Measurements from ENCODE around the gene CWF19L1.

The CWF19L1 gene

GRCh38 chr10:100201549-100201948 lies 65.9 kb downstream of the CWF19L1 start:
- H3K4me2 ChIP-seq (ENCODE audit: low read depth, low read length, poor library complexity, severe bottlenecking): no peak overlapping the region
- H3K9ac ChIP-seq (ENCODE audit: low read depth, low read length, poor library complexity, severe bottlenecking): no peak overlapping the region
- no peaks in the 10 kb centered on the region for H3K27me3 ChIP-seq (ENCODE audit: insufficient read depth, low read length, poor library complexity, severe bottlenecking)
- no peak for TF ChIP-seq CTCF (conservative IDR thresholded peaks at IDR 0.05; ENCODE audit: low read length)
- TF ChIP-seq EZH2phosphoT487 (IDR thresholded peaks at IDR 0.05; ENCODE audit: borderline replicate concordance): no peak
- H3K79me2 ChIP-seq (ENCODE audit: insufficient read depth, low read length): no peaks in the 10 kb centered on the region
- H3F3A ChIP-seq (ENCODE audit: low read depth): no peaks in the 10 kb centered on the region
- no peak overlapping the region for H3K4me3 ChIP-seq (ENCODE audit: low read length, poor library complexity, severe bottlenecking)
- H3K36me3 ChIP-seq (ENCODE audit: insufficient read depth, low read length): peaks cover 77% of the 10 kb centered on the region; the same call in 1 of the 2 replicates
- H3K9me2 ChIP-seq (replicated peaks; ENCODE audit: low read depth, low read length): no peaks in the 10 kb centered on the region
- no peaks in the 10 kb centered on the region for H3K4me1 ChIP-seq (ENCODE audit: insufficient read depth, low read length, poor library complexity, severe bottlenecking)
- no peaks in the 10 kb centered on the region for H4K20me1 ChIP-seq (ENCODE audit: insufficient read depth, low read length, poor library complexity, severe bottlenecking)
- H3K9me3 ChIP-seq (ENCODE audit: insufficient read depth, low read depth, low read length): no peaks in the 10 kb centered on the region
- no peak overlapping the region for H2AFZ ChIP-seq (ENCODE audit: low read length)

GRCh38 chr10:100194711-100195110 lies 72.7 kb downstream of the CWF19L1 start:
- Histone ChIP-seq H3K4me1 (ENCODE audit: insufficient read depth, low read length, poor library complexity, severe bottlenecking) (no peaks in the 10 kb centered on the region), H3K27me3 (ENCODE audit: insufficient read depth, low read length, poor library complexity, severe bottlenecking) (no peaks in the 10 kb centered on the region), H2AFZ (ENCODE audit: low read length) (no peak overlapping the region), H3F3A (ENCODE audit: low read depth) (no peaks in the 10 kb centered on the region), H3K36me3 (ENCODE audit: insufficient read depth, low read length) (peaks cover 69% of the 10 kb centered on the region; the same call in 1 of the 2 replicates), H3K9me2 (replicated peaks; ENCODE audit: low read depth, low read length) (no peaks in the 10 kb centered on the region), H3K4me3 (ENCODE audit: low read length, poor library complexity, severe bottlenecking) (no peak overlapping the region), H3K79me2 (ENCODE audit: insufficient read depth, low read length) (no peaks in the 10 kb centered on the region), H3K9ac (ENCODE audit: low read depth, low read length, poor library complexity, severe bottlenecking) (no peak overlapping the region), H4K20me1 (ENCODE audit: insufficient read depth, low read length, poor library complexity, severe bottlenecking) (peaks cover 3% of the 10 kb centered on the region), H3K4me2 (ENCODE audit: low read depth, low read length, poor library complexity, severe bottlenecking) (no peak overlapping the region), H3K9me3 (ENCODE audit: insufficient read depth, low read depth, low read length) (no peaks in the 10 kb centered on the region)
- no peak for TF ChIP-seq CTCF (conservative IDR thresholded peaks at IDR 0.05; ENCODE audit: low read length)
- TF ChIP-seq EZH2phosphoT487 (IDR thresholded peaks at IDR 0.05; ENCODE audit: borderline replicate concordance): no peak

- H3K4me3 ChIP-seq (ENCODE audit: low read length, poor library complexity, severe bottlenecking): no peak overlapping the region
- no peak for TF ChIP-seq EZH2phosphoT487 (IDR thresholded peaks at IDR 0.05; ENCODE audit: borderline replicate concordance)
- no peak for TF ChIP-seq CTCF (conservative IDR thresholded peaks at IDR 0.05; ENCODE audit: low read length)
- H3K9me2 ChIP-seq (replicated peaks; ENCODE audit: low read depth, low read length): no peaks in the 10 kb centered on the region
- peaks cover 57% of the 10 kb centered on the region; the same call in 1 of the 2 replicates for H3K36me3 ChIP-seq (ENCODE audit: insufficient read depth, low read length)
- peaks cover 7% of the 10 kb centered on the region for H3K79me2 ChIP-seq (ENCODE audit: insufficient read depth, low read length)
- no peak overlapping the region for H2AFZ ChIP-seq (ENCODE audit: low read length)
- no peaks in the 10 kb centered on the region for H3F3A ChIP-seq (ENCODE audit: low read depth)
- H3K9me3 ChIP-seq (ENCODE audit: insufficient read depth, low read depth, low read length): no peaks in the 10 kb centered on the region
- H3K4me1 ChIP-seq (ENCODE audit: insufficient read depth, low read length, poor library complexity, severe bottlenecking): peaks cover 8% of the 10 kb centered on the region
- H3K9ac ChIP-seq (ENCODE audit: low read depth, low read length, poor library complexity, severe bottlenecking): no peak overlapping the region
- H3K27me3 ChIP-seq (ENCODE audit: insufficient read depth, low read length, poor library complexity, severe bottlenecking): no peaks in the 10 kb centered on the region
- H4K20me1 ChIP-seq (ENCODE audit: insufficient read depth, low read length, poor library complexity, severe bottlenecking): peaks cover 3% of the 10 kb centered on the region
- no peak overlapping the region for H3K4me2 ChIP-seq (ENCODE audit: low read depth, low read length, poor library complexity, severe bottlenecking)
Observed at GRCh38 chr10:100192350-100192749, 75.1 kb downstream of the CWF19L1 start.

Measured in Loucy (cell line).